H1 (cell line): ENCODE results near the gene FBXO34. TPM values are rescaled to one million over a fixed set of nuclear protein-coding genes. Genes with fewer than 3 reads are reported as not detected.

Experiments
- CTCF ChIA-PET: fragments of 300-600 bp; sonication (Branson Sonifier 250); formaldehyde crosslinking; loops from one replicate; lab custom pipeline; 2021; ENCODE audit not compliant: partially characterized antibody; lab: Charles Lee
- POLR2A ChIA-PET: fragments of 300-600 bp; sonication (Branson Sonifier 250); formaldehyde crosslinking; loops from one replicate; lab custom pipeline; 2021; ENCODE audit warnings: inconsistent platforms; ENCODE audit not compliant: partially characterized antibody; lab: Charles Lee
- DNase-seq, 2 experiments: peaks; one replicate each; pipeline versions ENCODE4 v3.0.0 to v3.0.0-alpha.2; 2010 to 2022; ENCODE audit warnings: low spot score in 2 of 2, low read depth in 1 of 2, mixed read lengths in 1 of 2
- FAIRE-seq: peaks from 2 replicates; lab custom pipeline; 2011; peaks lifted over from hg19 to GRCh38; lab: Jason Lieb, UNC
- H2AFZ ChIP-seq: 2 replicates; pipeline ENCODE4 v1.8.1; 2012; ENCODE audit warnings: low read length, inconsistent platforms
- H2AK5ac ChIP-seq: 2 replicates; pipeline ENCODE4 v1.6.1; 2013; ENCODE audit warnings: low read depth, low read length
- H2BK120ac ChIP-seq: replicated peaks from 2 replicates; pipeline ENCODE3; 2013; ENCODE audit warnings: low read depth, low read length, inconsistent platforms
- H2BK12ac ChIP-seq: 2 replicates; pipeline ENCODE4 v1.6.1; 2013; ENCODE audit warnings: low read depth, low read length
- H2BK15ac ChIP-seq: 2 replicates; pipeline ENCODE4 v1.6.1; 2013; ENCODE audit warnings: low read length
- H2BK20ac ChIP-seq: 2 replicates; pipeline ENCODE4 v1.6.1; 2013; ENCODE audit warnings: low read length
- H2BK5ac ChIP-seq: 2 replicates; pipeline ENCODE4 v1.6.1; 2013; ENCODE audit warnings: low read depth, low read length
- H3K14ac ChIP-seq: 2 replicates; pipeline ENCODE4 v1.6.1; 2013; ENCODE audit warnings: inconsistent platforms; ENCODE audit not compliant: insufficient read length
- H3K18ac ChIP-seq: 2 replicates; pipeline ENCODE4 v1.6.1; 2013; ENCODE audit warnings: low read length; ENCODE audit errors: extremely low read depth
- H3K23ac ChIP-seq: 2 replicates; pipeline ENCODE4 v1.6.1; 2013; ENCODE audit warnings: inconsistent platforms; ENCODE audit not compliant: insufficient read length
- H3K23me2 ChIP-seq: 2 replicates; pipeline ENCODE4 v1.6.1; 2013; ENCODE audit warnings: low read depth, low read length
- H3K27ac ChIP-seq: 2 replicates; pipeline ENCODE4 v1.6.1; 2011; ENCODE audit warnings: low read depth, low read length, inconsistent platforms
- H3K27me3 ChIP-seq, 4 experiments: replicated peaks in 1 of 4; 1 replicate in 1 of 4; 2 replicates in 3 of 4; pipeline versions ENCODE4 v1.6.1 to v1.8.1; 2011 to 2013; ENCODE audit warnings: low read length in 3 of 4, mild to moderate bottlenecking in 3 of 4, inconsistent platforms in 2 of 4, mixed read lengths in 2 of 4, moderate library complexity in 1 of 4; ENCODE audit not compliant: control insufficient read depth in 3 of 4, insufficient read depth in 3 of 4; ENCODE audit errors: extremely low read depth in 1 of 4
- H3K36me3 ChIP-seq, 4 experiments: 2 replicates each; pipeline versions ENCODE4 v1.6.1 to v1.8.1; 2011 to 2013; ENCODE audit warnings: mild to moderate bottlenecking in 4 of 4, low read length in 3 of 4, moderate library complexity in 2 of 4, control low read depth in 1 of 4, inconsistent platforms in 1 of 4; ENCODE audit not compliant: insufficient read depth in 4 of 4, control insufficient read depth in 2 of 4
- H3K4ac ChIP-seq: replicated peaks from 2 replicates; pipeline ENCODE3; 2013; ENCODE audit warnings: low read length, low read depth, mixed read lengths, inconsistent platforms; ENCODE audit not compliant: insufficient read length
- H3K4me1 ChIP-seq, 4 experiments: replicated peaks in 1 of 4; 1 replicate in 1 of 4; 2 replicates in 3 of 4; pipeline versions ENCODE4 v1.6.1 to v1.8.1; 2011 to 2013; ENCODE audit warnings: low read length in 3 of 4, inconsistent platforms in 2 of 4, mixed read lengths in 1 of 4; ENCODE audit not compliant: insufficient read depth in 4 of 4, control insufficient read depth in 3 of 4
- H3K4me2 ChIP-seq, 2 experiments: 2 replicates each; pipeline versions ENCODE4 v1.6.1 to v1.8.1; 2011 to 2013; ENCODE audit warnings: low read depth in 2 of 2, low read length in 2 of 2, control low read depth in 1 of 2, inconsistent platforms in 1 of 2, mild to moderate bottlenecking in 1 of 2; ENCODE audit not compliant: insufficient read depth in 1 of 2
- H3K4me3 ChIP-seq, 4 experiments: fragments of 200-600, 300-600 bp in 1 of 4; sonication (generic), shearing (Covaris generic), sonication (Bioruptor Twin) in 1 of 4; 2 replicates each; pipeline versions ENCODE4 v1.5.1 to v1.8.1; 2011 to 2016; ENCODE audit warnings: low read length in 4 of 4, low read depth in 3 of 4, control low read depth in 2 of 4, inconsistent platforms in 2 of 4, mild to moderate bottlenecking in 2 of 4, mixed read lengths in 1 of 4, moderate library complexity in 1 of 4; ENCODE audit not compliant: insufficient read depth in 2 of 4; ENCODE audit errors: extremely low read depth in 1 of 4
- H3K56ac ChIP-seq: replicated peaks from 2 replicates; pipeline ENCODE3; 2013; ENCODE audit warnings: low read depth, mild to moderate bottlenecking, mixed read lengths, low read length, inconsistent platforms; ENCODE audit not compliant: insufficient read length
- H3K79me1 ChIP-seq: 2 replicates; pipeline ENCODE4 v1.6.1; 2013; ENCODE audit warnings: low read depth, low read length, control low read depth
- H3K79me2 ChIP-seq, 2 experiments: 2 replicates each; pipeline versions ENCODE4 v1.6.1 to v1.8.1; 2012 to 2013; ENCODE audit warnings: low read length in 2 of 2, mild to moderate bottlenecking in 2 of 2, inconsistent platforms in 1 of 2; ENCODE audit not compliant: insufficient read depth in 2 of 2, control insufficient read depth in 1 of 2
- H3K9ac ChIP-seq, 4 experiments: replicated peaks in 1 of 4; 1 replicate in 1 of 4; 2 replicates in 3 of 4; pipeline versions ENCODE4 v1.6.1 to v1.8.1; 2011 to 2013; ENCODE audit warnings: low read depth in 3 of 4, low read length in 3 of 4, control low read depth in 2 of 4, mild to moderate bottlenecking in 2 of 4, moderate library complexity in 2 of 4, inconsistent platforms in 1 of 4; ENCODE audit errors: extremely low read depth in 1 of 4
- H3K9me3 ChIP-seq, 2 experiments: 2 replicates each; pipeline versions ENCODE4 v1.6.1 to v1.8.1; 2012 to 2013; ENCODE audit warnings: mild to moderate bottlenecking in 2 of 2, moderate library complexity in 2 of 2, control low read depth in 1 of 2, inconsistent platforms in 1 of 2, low read depth in 1 of 2, low read length in 1 of 2, mixed read lengths in 1 of 2; ENCODE audit not compliant: insufficient read depth in 2 of 2
- H4K20me1 ChIP-seq, 2 experiments: replicated peaks in 1 of 2; 2 replicates each; pipeline versions ENCODE3 to v1.8.1; 2011 to 2013; ENCODE audit warnings: inconsistent platforms in 2 of 2, low read length in 2 of 2, mild to moderate bottlenecking in 1 of 2; ENCODE audit not compliant: insufficient read depth in 2 of 2, control insufficient read depth in 1 of 2
- H4K5ac ChIP-seq: 2 replicates; pipeline ENCODE4 v1.6.1; 2013; ENCODE audit warnings: low read length, low read depth, mixed read lengths, inconsistent platforms; ENCODE audit not compliant: insufficient read length
- H4K8ac ChIP-seq: 2 replicates; pipeline ENCODE4 v1.8.0; 2013; ENCODE audit warnings: mild to moderate bottlenecking, moderate library complexity, low read length, inconsistent platforms; ENCODE audit not compliant: insufficient read depth; ENCODE audit errors: extremely low read depth
- H4K91ac ChIP-seq: replicated peaks from 2 replicates; pipeline ENCODE3; 2013; ENCODE audit warnings: low read length, mixed read lengths, inconsistent platforms; ENCODE audit not compliant: insufficient read length
- CHD1 ChIP-seq: IDR thresholded peaks from 2 replicates; pipeline ENCODE4 v1.6.1; 2012; ENCODE audit warnings: low read depth, low read length, improper control_type of control experiment
- CREB1 ChIP-seq: IDR thresholded peaks from 2 replicates; pipeline ENCODE4 v1.6.1; 2012; ENCODE audit warnings: inconsistent platforms
- EZH2 ChIP-seq: fragments of 200-600 bp; sonication (generic); IDR thresholded peaks from 2 replicates; pipeline ENCODE4 v1.7.1; 2012; ENCODE audit warnings: low read depth, mild to moderate bottlenecking, moderate library complexity, low read length, inconsistent platforms; ENCODE audit not compliant: severe bottlenecking
- GTF2F1 ChIP-seq: IDR thresholded peaks from 2 replicates; pipeline ENCODE4 v1.6.1; 2012; ENCODE audit warnings: low read depth, low read length, improper control_type of control experiment, borderline replicate concordance
- KDM5A ChIP-seq: fragments of 200-600 bp; IDR thresholded peaks from 2 replicates; pipeline ENCODE4 v1.7.1; 2012; ENCODE audit warnings: mild to moderate bottlenecking, low read length, inconsistent platforms, mixed read lengths
- NANOG ChIP-seq: IDR thresholded peaks from 2 replicates; pipeline ENCODE4 v1.6.1; 2011; ENCODE audit warnings: low read length, low read depth, mild to moderate bottlenecking, inconsistent platforms; ENCODE audit not compliant: insufficient read depth, poor library complexity, severe bottlenecking
- RBBP5 ChIP-seq: IDR thresholded peaks from 2 replicates; pipeline ENCODE4 v1.7.1; 2012; ENCODE audit warnings: low read depth, mild to moderate bottlenecking, inconsistent platforms, low read length, moderate library complexity, borderline replicate concordance
- RXRA ChIP-seq: IDR thresholded peaks from 2 replicates; pipeline ENCODE4 v1.6.1; 2011; ENCODE audit warnings: low read depth, mild to moderate bottlenecking, low read length, moderate library complexity; ENCODE audit not compliant: insufficient read depth
- TAF1 ChIP-seq: IDR thresholded peaks from 2 replicates; pipeline ENCODE4 v1.6.1; 2011; ENCODE audit warnings: mild to moderate bottlenecking, low read depth, low read length
- TBP ChIP-seq: IDR thresholded peaks from 2 replicates; pipeline ENCODE4 v1.6.1; 2011; ENCODE audit warnings: low read depth, low read length, improper control_type of control experiment
- WGBS, 2 experiments: shearing (Covaris generic) in 1 of 2; methylation state at CpG; one replicate each; pipeline versions ENCODE4 v1.1.6 to v1.1.7; 2013 to 2015; ENCODE audit warnings: low lambda C conversion rate in 2 of 2, mixed read lengths in 2 of 2, inconsistent platforms in 1 of 2, low coverage in 1 of 2, missing lambda C conversion rate in 1 of 2; ENCODE audit not compliant: insufficient replicate concordance in 2 of 2, insufficient coverage in 1 of 2, insufficient read length in 1 of 2; ENCODE audit errors: extremely low coverage in 1 of 2, missing lambda C conversion rate in 1 of 2; 5-methylcytosine and 5-hydroxymethylcytosine counted together
- polyA plus RNA-seq, 7 experiments: library from polyadenylated mRNA; depleted of rRNA in 3 of 7; stranded (reverse) in 5 of 7; unstranded in 2 of 7; fragments of >200 nt in 5 of 7; fragments of 200-250 nt in 2 of 7; gene quantifications; 1 replicate in 5 of 7; 2 replicates in 1 of 7; 4 replicates in 1 of 7; pipeline versions ENCODE4 v1.2.1 to v1.2.3, GENCODE V29; 2011 to 2013; ENCODE audit warnings: missing spikeins in 2 of 7, mixed read lengths in 2 of 7
- total RNA-seq: library from RNA; stranded (reverse); fragmentation: NEBNext Ultra II Directional; extraction: Animal tissue kit (Norgen Biotek cat#: 25700); gene quantifications from 2 replicates; pipeline ENCODE4 v1.2.1, GENCODE V29; 2021
- TF ChIP-seq, protein P1 (sequence below): IDR thresholded peaks from 2 replicates; pipeline ENCODE4 v1.6.1; 2011; ENCODE audit warnings: low read depth, mild to moderate bottlenecking, low read length; ENCODE audit not compliant: insufficient read depth
- TF ChIP-seq, protein P2 (sequence below): IDR thresholded peaks from 2 replicates; pipeline ENCODE4 v1.6.1; 2011; ENCODE audit warnings: low read length, improper control_type of control experiment

Gene FBXO34
- total and polyA plus RNA-seq, 2 of the 8 experiments (the other 6 are each of a cell fraction or from before 2014, with no cell fraction given), result 7.0 to 14.4 TPM

DNA sequence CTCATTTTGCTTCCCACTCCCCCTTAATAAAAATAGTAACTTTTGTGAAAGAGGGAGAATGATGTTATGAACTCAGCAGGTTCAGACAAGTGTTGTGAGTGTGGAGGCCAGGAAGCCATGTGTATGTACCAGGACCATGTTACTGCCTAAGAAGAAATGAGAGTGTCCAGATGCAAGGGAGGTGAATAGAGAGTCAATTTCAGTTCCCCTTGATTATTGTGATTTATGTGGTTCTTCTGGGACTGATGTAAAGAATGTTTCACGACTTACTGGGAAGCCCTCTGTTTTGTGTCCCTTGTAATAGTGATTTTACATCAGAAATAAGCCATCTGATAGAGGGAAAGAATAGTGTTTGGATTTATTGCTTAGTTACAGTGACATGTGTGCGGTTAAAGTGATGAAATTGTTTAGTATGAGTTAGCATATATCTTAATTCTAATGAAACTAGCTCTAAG is 32.5 kb downstream of the FBXO34 start:
- WGBS, 2 experiments, result 93% methylated on average over 2 of the region's 2 CpGs; no CpG with 5 or more reads in 1 of the 2 experiments
- H3K27ac ChIP-seq, result no peak overlapping the region
- no peak overlapping the region for H3K4me2 ChIP-seq
- H3K79me1 ChIP-seq, result no peaks in the 10 kb centered on the region; the same call in 1 of the 2 replicates
- no peak overlapping the region for H3K9ac ChIP-seq
- H3K4me1 ChIP-seq, result peaks cover 0 to 9% (median 8%) of the 10 kb centered on the region in 4 experiments; a peak in 5 of 7 replicates
- H3K36me3 ChIP-seq, result no peaks in the 10 kb centered on the region
- no peaks in the 10 kb centered on the region for H3K9me3 ChIP-seq
- peaks cover 0 to 35% of the 10 kb centered on the region in 2 experiments; a peak in 2 of 4 replicates for H3K79me2 ChIP-seq
- no peak overlapping the region for H3K56ac ChIP-seq
- no peak overlapping the region for H4K91ac ChIP-seq
- ChIA-PET CTCF (interaction anchor here (0.7 to 1.5 kb wide), 2 partner anchors 13 to 26 kb away, joined by 4 read pairs; no protein-coding TSS in a partner anchor), POLR2A (no interaction called here)
- H4K8ac ChIP-seq, result no peak overlapping the region
- H3K4me3 ChIP-seq, result no peak overlapping the region
- H3K23me2 ChIP-seq, result no peaks in the 10 kb centered on the region
- H2BK5ac ChIP-seq, result no peak overlapping the region
- H3K14ac ChIP-seq, result no peak overlapping the region
- H2BK15ac ChIP-seq, result no peak overlapping the region
- H2BK12ac ChIP-seq, result no peak overlapping the region
- H2BK120ac ChIP-seq, result no peak overlapping the region
- no peak overlapping the region for H4K5ac ChIP-seq
- no peak overlapping the region for H2AFZ ChIP-seq
- DNase-seq (no peak), FAIRE-seq (no peak)
- H3K27me3 ChIP-seq, result no peaks in the 10 kb centered on the region
- H2AK5ac ChIP-seq, result no peak overlapping the region
- H2BK20ac ChIP-seq, result no peak overlapping the region
- H3K4ac ChIP-seq, result no peak overlapping the region
- peaks cover 3% of the 10 kb centered on the region in 2 experiments for H4K20me1 ChIP-seq
- H3K23ac ChIP-seq, result no peak overlapping the region
- no peak overlapping the region for H3K18ac ChIP-seq
- TF ChIP-seq EZH2 (no peak), CREB1 (no peak), GTF2F1 (no peak), TAF1 (no peak), RXRA (no peak), RBBP5 (no peak), TBP (no peak), CHD1 (no peak), NANOG (no peak), KDM5A (no peak)
- TF ChIP-seq, protein P1, sequence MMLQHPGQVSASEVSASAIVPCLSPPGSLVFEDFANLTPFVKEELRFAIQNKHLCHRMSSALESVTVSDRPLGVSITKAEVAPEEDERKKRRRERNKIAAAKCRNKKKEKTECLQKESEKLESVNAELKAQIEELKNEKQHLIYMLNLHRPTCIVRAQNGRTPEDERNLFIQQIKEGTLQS, result no peak
- TF ChIP-seq, protein P2, sequence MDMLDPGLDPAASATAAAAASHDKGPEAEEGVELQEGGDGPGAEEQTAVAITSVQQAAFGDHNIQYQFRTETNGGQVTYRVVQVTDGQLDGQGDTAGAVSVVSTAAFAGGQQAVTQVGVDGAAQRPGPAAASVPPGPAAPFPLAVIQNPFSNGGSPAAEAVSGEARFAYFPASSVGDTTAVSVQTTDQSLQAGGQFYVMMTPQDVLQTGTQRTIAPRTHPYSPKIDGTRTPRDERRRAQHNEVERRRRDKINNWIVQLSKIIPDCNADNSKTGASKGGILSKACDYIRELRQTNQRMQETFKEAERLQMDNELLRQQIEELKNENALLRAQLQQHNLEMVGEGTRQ, result no peak
